Common myeloid progenitor, CD34-positive (primary cell): Measurements from ENCODE around the gene NR5A2.

Experiments
- CTCF ChIA-PET: fragments of 350-600 bp; sonication (Branson Sonifier 250); formaldehyde crosslinking; loops from one replicate; lab custom pipeline; 2021; ENCODE audit warnings: antibody characterized with exemption; lab: Charles Lee
- POLR2A ChIA-PET: fragments of 350-600 bp; sonication (Branson Sonifier 250); formaldehyde crosslinking; loops from one replicate; lab custom pipeline; 2021; ENCODE audit warnings: antibody characterized with exemption; lab: Charles Lee
- DNase-seq, 3 donors: peaks; one replicate each; pipeline versions ENCODE4 v3.0.0 to v3.0.0-alpha.2; 2013
- H3K27ac ChIP-seq, 2 experiments: 1 replicate in 1 of 2; 2 replicates in 1 of 2; pipeline ENCODE4 v1.7.0; 2013; ENCODE audit warnings: inconsistent platforms in 2 of 2, low read length in 2 of 2, mild to moderate bottlenecking in 2 of 2, low read depth in 1 of 2, moderate library complexity in 1 of 2; ENCODE audit not compliant: severe bottlenecking in 2 of 2, insufficient read depth in 1 of 2, poor library complexity in 1 of 2
- H3K27me3 ChIP-seq, 5 experiments: replicated peaks in 2 of 5; 1 replicate in 3 of 5; 2 replicates in 2 of 5; pipeline versions ENCODE4 v1.6.1 to v1.7.0; 2013; ENCODE audit warnings: low read length in 4 of 5, mild to moderate bottlenecking in 2 of 5, moderate library complexity in 2 of 5, inconsistent platforms in 1 of 5; ENCODE audit not compliant: insufficient read depth in 5 of 5, control insufficient read depth in 4 of 5
- H3K36me3 ChIP-seq, 4 experiments: 1 replicate in 2 of 4; 2 replicates in 2 of 4; pipeline versions ENCODE4 v1.6.1 to v1.7.0; 2013; ENCODE audit warnings: low read length in 3 of 4, control low read depth in 1 of 4, mild to moderate bottlenecking in 1 of 4; ENCODE audit not compliant: control insufficient read depth in 4 of 4, insufficient read depth in 4 of 4
- H3K4me1 ChIP-seq, 4 experiments: 1 replicate in 3 of 4; 2 replicates in 1 of 4; pipeline versions ENCODE4 v1.6.1 to v1.7.1; 2013; ENCODE audit warnings: low read length in 3 of 4, mild to moderate bottlenecking in 3 of 4, control low read depth in 1 of 4, inconsistent platforms in 1 of 4, moderate library complexity in 1 of 4; ENCODE audit not compliant: control insufficient read depth in 4 of 4, insufficient read depth in 4 of 4; ENCODE audit errors: control extremely low read depth in 1 of 4
- H3K4me3 ChIP-seq, 7 experiments: 1 replicate in 4 of 7; 2 replicates in 3 of 7; pipeline versions ENCODE4 v1.5.1 to v1.7.0; 2013; ENCODE audit warnings: mild to moderate bottlenecking in 7 of 7, low read length in 6 of 7, moderate library complexity in 6 of 7, inconsistent platforms in 2 of 7, low read depth in 2 of 7, control low read depth in 1 of 7; ENCODE audit not compliant: insufficient read depth in 4 of 7, control insufficient read depth in 1 of 7; ENCODE audit errors: extremely low read depth in 1 of 7
- H3K9me3 ChIP-seq, 5 experiments: 1 replicate in 4 of 5; 2 replicates in 1 of 5; pipeline versions ENCODE4 v1.6.1 to v1.7.1; 2013; ENCODE audit warnings: low read length in 4 of 5, mild to moderate bottlenecking in 2 of 5, inconsistent platforms in 1 of 5, low read depth in 1 of 5, moderate library complexity in 1 of 5; ENCODE audit not compliant: control insufficient read depth in 4 of 5, insufficient read depth in 2 of 5; ENCODE audit errors: control extremely low read depth in 1 of 5
- WGBS: methylation state at CpG from one replicate; pipeline ENCODE4 v1.1.5; 2013; ENCODE audit not compliant: insufficient coverage; 5-methylcytosine and 5-hydroxymethylcytosine counted together

Gene NR5A2

GRCh38 chr1:200079232-200079940 is 51.9 kb downstream of the NR5A2 start:
- POLR2A ChIA-PET, result no interaction called here
- Histone ChIP-seq H3K27me3 (peaks cover 0 to 11% (median 6%) of the 10 kb centered on the region in 5 experiments), H3K27ac (no peak overlapping the region), H3K4me3 (no peak overlapping the region), H3K9me3 (no peaks in the 10 kb centered on the region), H3K36me3 (no peaks in the 10 kb centered on the region), H3K4me1 (peaks cover 0 to 5% (median 0%) of the 10 kb centered on the region in 4 experiments)
- no peak for DNase-seq
- CTCF ChIA-PET, result interaction anchor here (0.8 to 1.2 kb wide), 2 partner anchors 9 to 20 kb away, joined by 3 to 4 read pairs; no protein-coding TSS in a partner anchor
- WGBS, result 97% methylated on average over 7 of the region's 8 CpGs

GRCh38 chr1:200081151-200081968 is 53.9 kb downstream of the NR5A2 start:
- CTCF ChIA-PET, result interaction anchor here (1.0 to 1.2 kb wide), 3 partner anchors 7 to 44 kb away, joined by 3 to 4 read pairs (median 4); no protein-coding TSS in a partner anchor
- Histone ChIP-seq H3K4me1 (peaks cover 0 to 5% (median 0%) of the 10 kb centered on the region in 4 experiments), H3K36me3 (no peaks in the 10 kb centered on the region), H3K27me3 (peaks cover 0 to 2% (median 0%) of the 10 kb centered on the region in 5 experiments), H3K27ac (no peak overlapping the region), H3K9me3 (no peaks in the 10 kb centered on the region), H3K4me3 (no peak overlapping the region)
- WGBS, result 83% methylated on average over 5 of the region's 5 CpGs
- peak in 2 of 3 donors; percentile 13 to 31 for DNase-seq
- POLR2A ChIA-PET, result no interaction called here

- H3K4me1 ChIP-seq, result peaks cover 0 to 5% (median 0%) of the 10 kb centered on the region in 4 experiments
- CTCF ChIA-PET, result interaction anchor here (1.0 kb wide), 2 partner anchors 16 to 45 kb away, joined by 4 read pairs; no protein-coding TSS in a partner anchor
- H3K27me3 ChIP-seq, result peaks cover 0 to 2% (median 0%) of the 10 kb centered on the region in 5 experiments
- DNase-seq, result no peak
- POLR2A ChIA-PET, result no interaction called here
- no CpG with 5 or more reads among the region's 3 CpGs for WGBS
- no peak overlapping the region for H3K4me3 ChIP-seq
- no peak overlapping the region for H3K27ac ChIP-seq
- no peaks in the 10 kb centered on the region for H3K9me3 ChIP-seq
- H3K36me3 ChIP-seq, result no peaks in the 10 kb centered on the region
Measured at GRCh38 chr1:200081969-200082245, 54.4 kb downstream of the NR5A2 start.

GRCh38 chr1:200082329-200082728 is 54.8 kb downstream of the NR5A2 start:
- H3K36me3 ChIP-seq, result no peaks in the 10 kb centered on the region
- H3K27me3 ChIP-seq, result peaks cover 0 to 2% (median 0%) of the 10 kb centered on the region in 5 experiments
- no peak for DNase-seq
- no peaks in the 10 kb centered on the region for H3K9me3 ChIP-seq
- no peak overlapping the region for H3K4me3 ChIP-seq
- CTCF ChIA-PET, result interaction anchor here (1.0 kb wide), 2 partner anchors 17 to 45 kb away, joined by 4 read pairs; no protein-coding TSS in a partner anchor
- no peak overlapping the region for H3K27ac ChIP-seq
- WGBS, result no CpG with 5 or more reads among the region's 2 CpGs
- peaks cover 0 to 5% (median 0%) of the 10 kb centered on the region in 4 experiments for H3K4me1 ChIP-seq
- POLR2A ChIA-PET, result no interaction called here

- no peaks in the 10 kb centered on the region for H3K9me3 ChIP-seq
- peak in 2 of 3 donors; percentile 13 to 21 for DNase-seq
- H3K27me3 ChIP-seq, result no peaks in the 10 kb centered on the region
- H3K4me1 ChIP-seq, result no peaks in the 10 kb centered on the region
- ChIA-PET CTCF (no interaction called here), POLR2A (no interaction called here)
- 97% methylated on average over 3 of the region's 5 CpGs for WGBS
- no peak overlapping the region for H3K4me3 ChIP-seq
- no peak overlapping the region for H3K27ac ChIP-seq
- no peaks in the 10 kb centered on the region for H3K36me3 ChIP-seq
Measured at GRCh38 chr1:200090252-200091159, 63.0 kb downstream of the NR5A2 start.

GRCh38 chr1:200095057-200095577 is 67.6 kb downstream of the NR5A2 start:
- no peaks in the 10 kb centered on the region for H3K36me3 ChIP-seq
- no peak overlapping the region for H3K4me3 ChIP-seq
- POLR2A ChIA-PET, result no interaction called here
- no peaks in the 10 kb centered on the region for H3K9me3 ChIP-seq
- H3K27me3 ChIP-seq, result no peaks in the 10 kb centered on the region
- no peak for DNase-seq
- CTCF ChIA-PET, result no interaction called here
- no peak overlapping the region for H3K27ac ChIP-seq
- no CpG with 5 or more reads among the region's 2 CpGs for WGBS
- no peaks in the 10 kb centered on the region for H3K4me1 ChIP-seq
